IPS-18a (cell line): ENCODE data around the gene NLRP13.
"Not testable (repeated sequence)": the region's sequence is repeated elsewhere in the genome, so short reads cannot be mapped to it uniquely, and the experiment has no call there.

Experiments used
- H3K27ac ChIP-seq: one replicate; pipeline ENCODE4 v1.5.1; 2013; ENCODE audit warnings: low read length
- H3K27me3 ChIP-seq: one replicate; pipeline ENCODE4 v1.6.1; 2013; ENCODE audit warnings: mild to moderate bottlenecking, low read length; ENCODE audit not compliant: control insufficient read depth, insufficient read depth
- H3K36me3 ChIP-seq: one replicate; pipeline ENCODE4 v1.6.1; 2013; ENCODE audit warnings: low read depth, low read length; ENCODE audit not compliant: control insufficient read depth
- H3K4me1 ChIP-seq: one replicate; pipeline ENCODE4 v1.6.1; 2013; ENCODE audit warnings: low read depth, low read length; ENCODE audit not compliant: control insufficient read depth
- H3K4me3 ChIP-seq: one replicate; pipeline ENCODE4 v1.5.1; 2013; ENCODE audit warnings: low read length
- H3K9ac ChIP-seq: one replicate; pipeline ENCODE4 v1.6.1; 2013; ENCODE audit warnings: mild to moderate bottlenecking, low read length, moderate library complexity
- H3K9me3 ChIP-seq: one replicate; pipeline ENCODE4 v1.6.1; 2013; ENCODE audit warnings: low read depth, low read length; ENCODE audit not compliant: control insufficient read depth

The NLRP13 gene

DNA sequence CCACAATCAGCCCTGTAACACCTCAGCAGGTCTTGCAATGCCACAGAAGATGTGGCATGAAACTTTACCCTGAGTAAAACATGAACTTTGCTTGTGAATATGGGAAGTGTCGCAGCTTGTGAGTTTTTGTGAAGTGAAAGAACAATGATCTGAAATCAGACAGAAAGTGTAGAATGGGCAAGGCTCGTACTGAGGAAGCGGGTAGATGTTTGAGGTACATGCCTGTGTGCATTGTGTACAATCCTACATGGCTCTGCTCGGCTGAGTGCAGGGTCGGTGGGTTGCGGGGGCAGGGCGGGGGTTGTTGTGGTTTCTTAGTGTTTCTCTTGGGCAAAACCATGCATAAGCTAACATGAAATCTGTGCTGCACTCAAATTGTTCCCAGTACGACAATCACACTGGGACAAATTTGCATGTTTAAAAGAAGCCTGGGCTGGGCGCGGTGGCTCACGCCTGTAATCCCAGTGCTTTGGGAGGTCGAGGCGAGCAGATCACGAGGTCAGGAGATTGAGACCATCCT, 1.1 kb downstream of the NLRP13 start:
- no peak overlapping the region for H3K27ac ChIP-seq
- no peaks in the 10 kb centered on the region for H3K4me1 ChIP-seq
- peaks cover 52% of the 10 kb centered on the region for H3K9me3 ChIP-seq
- no peaks in the 10 kb centered on the region for H3K27me3 ChIP-seq
- H3K36me3 ChIP-seq = no peaks in the 10 kb centered on the region
- no peak overlapping the region for H3K9ac ChIP-seq
- no peak overlapping the region for H3K4me3 ChIP-seq

GRCh38 chr19:55929258-55929657, 2.9 kb downstream of the NLRP13 start:
- H3K9me3 ChIP-seq = peaks cover 55% of the 10 kb centered on the region
- H3K4me1 ChIP-seq, H3K36me3 ChIP-seq, H3K9ac ChIP-seq, H3K4me3 ChIP-seq, H3K27me3 ChIP-seq, H3K27ac ChIP-seq: not testable (repeated sequence)

DNA sequence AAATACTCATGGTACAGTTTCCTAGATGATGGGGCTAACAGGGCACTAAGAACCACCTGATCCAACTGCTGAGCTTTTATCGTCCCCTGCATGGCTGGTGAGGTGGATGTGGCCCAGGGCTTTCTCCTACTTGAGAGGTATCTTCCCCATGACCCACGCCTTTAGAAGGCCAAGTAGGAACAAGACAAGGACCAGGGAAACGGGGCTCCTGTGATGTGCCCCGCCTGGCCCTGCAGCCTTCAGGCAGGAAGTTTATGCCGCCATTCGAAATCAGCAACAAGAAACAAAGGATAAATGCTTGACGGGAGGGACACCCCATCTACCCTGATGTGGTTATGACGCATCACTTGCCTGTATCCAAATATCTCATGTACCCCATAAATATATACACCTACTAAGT, 4.1 kb downstream of the NLRP13 start:
- Histone ChIP-seq H3K9me3 (peaks cover 55% of the 10 kb centered on the region), H3K36me3 (no peaks in the 10 kb centered on the region), H3K27ac (no peak overlapping the region), H3K4me1 (no peaks in the 10 kb centered on the region), H3K9ac (no peak overlapping the region), H3K4me3 (no peak overlapping the region), H3K27me3 (no peaks in the 10 kb centered on the region)

- H3K27ac ChIP-seq = no peak overlapping the region
- H3K9me3 ChIP-seq = peaks cover 74% of the 10 kb centered on the region
- H3K4me3 ChIP-seq = no peak overlapping the region
Measured at GRCh38 chr19:55923556-55923955, 8.6 kb downstream of the NLRP13 start.

GRCh38 chr19:55913643-55914268, 18.4 kb downstream of the NLRP13 start:
- Histone ChIP-seq H3K27ac (no peak overlapping the region), H3K9me3 (peaks cover 88% of the 10 kb centered on the region), H3K27me3 (no peaks in the 10 kb centered on the region), H3K36me3 (no peaks in the 10 kb centered on the region), H3K9ac (no peak overlapping the region), H3K4me1 (no peaks in the 10 kb centered on the region), H3K4me3 (no peak overlapping the region)

More at GRCh38 chr19:55923556-55923955, 8.6 kb downstream of the NLRP13 start:
- H3K4me1 ChIP-seq = no peaks in the 10 kb centered on the region
- no peaks in the 10 kb centered on the region for H3K27me3 ChIP-seq
- H3K9ac ChIP-seq = no peak overlapping the region
- H3K36me3 ChIP-seq = no peaks in the 10 kb centered on the region

GRCh38 chr19:55912916-55913315, 19.2 kb downstream of the NLRP13 start:
- H3K36me3 ChIP-seq = no peaks in the 10 kb centered on the region
- no peaks in the 10 kb centered on the region for H3K4me1 ChIP-seq
- no peak overlapping the region for H3K9ac ChIP-seq
- H3K4me3 ChIP-seq = no peak overlapping the region
- H3K27ac ChIP-seq = no peak overlapping the region
- H3K9me3 ChIP-seq = peaks cover 85% of the 10 kb centered on the region
- no peaks in the 10 kb centered on the region for H3K27me3 ChIP-seq

- no peak overlapping the region for H3K27ac ChIP-seq
- H3K36me3 ChIP-seq = no peaks in the 10 kb centered on the region
- no peaks in the 10 kb centered on the region for H3K4me1 ChIP-seq
- H3K9me3 ChIP-seq = peaks cover 77% of the 10 kb centered on the region
- no peak overlapping the region for H3K9ac ChIP-seq
- no peak overlapping the region for H3K4me3 ChIP-seq
- H3K27me3 ChIP-seq = no peaks in the 10 kb centered on the region
Measured at GRCh38 chr19:55909801-55910200, 22.3 kb downstream of the NLRP13 start.

DNA sequence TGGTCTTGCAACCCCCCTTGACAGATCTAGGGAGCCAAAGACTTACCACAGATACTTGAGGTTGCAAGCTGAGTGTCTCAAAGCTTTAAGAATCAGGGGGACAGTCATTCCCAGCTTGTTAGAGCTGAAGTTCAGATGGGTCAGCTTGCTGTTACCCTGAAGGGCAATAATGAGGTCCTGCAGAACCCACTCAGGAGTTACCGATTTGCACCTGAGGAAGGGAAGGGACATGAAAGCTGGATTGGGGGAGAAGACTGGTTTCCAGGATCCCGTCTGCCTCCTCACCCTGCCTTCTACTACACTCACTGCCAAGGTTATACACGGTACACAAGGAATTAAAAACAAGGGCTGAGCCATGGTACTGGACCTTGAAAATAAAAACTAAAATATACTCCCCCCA, 24.4 kb downstream of the NLRP13 start:
- Histone ChIP-seq H3K4me3 (no peak overlapping the region), H3K27ac (no peak overlapping the region), H3K9ac (no peak overlapping the region), H3K9me3 (peaks cover 68% of the 10 kb centered on the region), H3K36me3 (no peaks in the 10 kb centered on the region), H3K4me1 (no peaks in the 10 kb centered on the region), H3K27me3 (no peaks in the 10 kb centered on the region)

- Histone ChIP-seq H3K4me1 (no peaks in the 10 kb centered on the region), H3K9me3 (peaks cover 67% of the 10 kb centered on the region), H3K27me3 (no peaks in the 10 kb centered on the region)
Measured at GRCh38 chr19:55907286-55907685, 24.9 kb downstream of the NLRP13 start.

GRCh38 chr19:55902080-55902751, 29.9 kb downstream of the NLRP13 start:
- Histone ChIP-seq H3K27ac (no peak overlapping the region), H3K9ac (no peak overlapping the region), H3K9me3 (peaks cover 43% of the 10 kb centered on the region), H3K4me3 (no peak overlapping the region), H3K36me3 (no peaks in the 10 kb centered on the region), H3K27me3 (no peaks in the 10 kb centered on the region), H3K4me1 (no peaks in the 10 kb centered on the region)

More at GRCh38 chr19:55907286-55907685, 24.9 kb downstream of the NLRP13 start:
- no peak overlapping the region for H3K27ac ChIP-seq
- no peak overlapping the region for H3K4me3 ChIP-seq
- H3K36me3 ChIP-seq = no peaks in the 10 kb centered on the region
- no peak overlapping the region for H3K9ac ChIP-seq

DNA sequence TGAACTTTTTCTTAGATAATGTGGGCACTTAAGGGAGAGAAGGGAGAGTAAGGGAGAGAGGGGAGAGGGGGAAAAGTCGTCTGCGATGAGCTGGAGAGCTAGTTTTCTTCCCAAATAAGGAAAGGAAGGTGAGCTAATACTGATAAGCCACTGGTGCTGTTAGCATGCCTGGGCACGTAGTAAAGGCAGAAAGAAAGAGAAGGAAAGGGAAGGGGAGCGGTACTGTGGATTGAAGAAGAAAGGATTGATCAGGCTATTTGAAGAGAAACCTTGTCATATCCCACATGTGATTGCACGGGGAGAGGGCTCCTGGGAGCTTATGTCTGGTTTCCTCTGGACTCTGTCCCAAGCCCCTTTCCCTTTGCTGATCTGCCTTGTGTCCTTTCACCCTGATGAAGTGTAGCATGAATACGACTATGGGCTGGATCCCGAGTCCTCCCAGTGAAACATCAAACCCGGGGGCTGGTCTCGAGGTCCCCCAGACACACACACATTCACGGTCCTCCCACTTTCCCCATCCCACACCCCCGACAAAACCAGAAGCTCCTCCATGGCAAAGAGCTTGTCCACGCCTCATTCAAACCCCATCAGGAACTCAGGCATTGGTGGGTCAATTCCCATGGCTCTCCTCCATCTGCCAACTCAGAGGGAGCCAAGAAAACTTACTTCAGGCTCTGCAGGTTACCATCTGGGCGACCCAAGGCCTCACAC, 30.6 kb downstream of the NLRP13 start:
- Histone ChIP-seq H3K27me3 (no peaks in the 10 kb centered on the region), H3K27ac (no peak overlapping the region), H3K36me3 (no peaks in the 10 kb centered on the region), H3K4me3 (no peak overlapping the region), H3K4me1 (no peaks in the 10 kb centered on the region), H3K9me3 (peaks cover 45% of the 10 kb centered on the region), H3K9ac (no peak overlapping the region)
